ENCODE measurements around the gene AOC1. TPM values are rescaled to one million over a fixed set of nuclear protein-coding genes. Genes with fewer than 3 reads are reported as not detected.

Gene AOC1
- total RNA-seq, 1 experiment from 2014 or later: not detected

GRCh38 chr7:150900675-150901074 is 48.4 kb downstream of the AOC1 start:
- Histone ChIP-seq H2AFZ (ENCODE audit: low read length) (no peak overlapping the region), H3K9ac (ENCODE audit: low read length) (no peak overlapping the region), H3K4me1 (ENCODE audit: insufficient read depth, low read length) (peaks cover 27% of the 10 kb centered on the region), H3K9me3 (ENCODE audit: low read length) (no peaks in the 10 kb centered on the region), H3K27me3 (ENCODE audit: low read length) (no peaks in the 10 kb centered on the region), H4K20me1 (ENCODE audit: low read length) (no peaks in the 10 kb centered on the region), H3K9me2 (replicated peaks; ENCODE audit: low read length) (no peaks in the 10 kb centered on the region), H3K4me3 (ENCODE audit: low read length) (no peak overlapping the region), H3K27ac (ENCODE audit: low read length) (no peak overlapping the region), H3K79me2 (ENCODE audit: low read length) (no peaks in the 10 kb centered on the region), H3K4me2 (ENCODE audit: low read length) (peak overlapping the region; percentile 38; the same call in 1 of the 2 replicates), H3F3A (ENCODE audit: low read length, unreplicated experiment) (no peaks in the 10 kb centered on the region), H3K36me3 (ENCODE audit: low read depth, low read length) (no peaks in the 10 kb centered on the region)
- no peak for DNase-seq
- TF ChIP-seq CTCF (conservative IDR thresholded peaks at IDR 0.05; ENCODE audit: low read depth, low read length) (no peak), EZH2phosphoT487 (IDR thresholded peaks at IDR 0.05; ENCODE audit: borderline replicate concordance, low read length) (no peak), EZH2 (IDR thresholded peaks at IDR 0.05; ENCODE audit: low read length, unreplicated experiment) (no peak)
- intact Hi-C loops (cut with micrococcal nuclease): no loop called here
- CTCF ChIA-PET: interaction anchor here (0.6 kb wide), 1 partner anchor 88 kb away, joined by 3 read pairs; no protein-coding TSS in a partner anchor
- BruUV-seq (replicated peaks): no TSS peak
- ATAC-seq: no peak
- POLR2A ChIA-PET (ENCODE audit: unreplicated experiment): no interaction called here

- ATAC-seq: 0 out of 2 replicates have a peak, but pooled peaks have one; percentile 8
- CTCF ChIA-PET: interaction anchor here (0.5 to 0.6 kb wide), 2 partner anchors 46 to 88 kb away, joined by 3 to 4 read pairs; no protein-coding TSS in a partner anchor
- no TSS peak for BruUV-seq (replicated peaks)
Measured at GRCh38 chr7:150901160-150902035, 49.1 kb downstream of the AOC1 start.

More at GRCh38 chr7:150901160-150902035, 49.1 kb downstream of the AOC1 start:
- DNase-seq: peak; percentile 10
- intact Hi-C loops (cut with micrococcal nuclease): no loop called here
- Histone ChIP-seq H3K4me3 (ENCODE audit: low read length) (no peak overlapping the region), H3K27me3 (ENCODE audit: low read length) (peaks cover 1% of the 10 kb centered on the region; the same call in 1 of the 2 replicates), H3K9ac (ENCODE audit: low read length) (no peak overlapping the region), H3K36me3 (ENCODE audit: low read depth, low read length) (no peaks in the 10 kb centered on the region), H2AFZ (ENCODE audit: low read length) (no peak overlapping the region), H4K20me1 (ENCODE audit: low read length) (no peaks in the 10 kb centered on the region), H3K79me2 (ENCODE audit: low read length) (no peaks in the 10 kb centered on the region), H3K9me2 (replicated peaks; ENCODE audit: low read length) (no peaks in the 10 kb centered on the region), H3K4me1 (ENCODE audit: insufficient read depth, low read length) (peaks cover 27% of the 10 kb centered on the region), H3K4me2 (ENCODE audit: low read length) (peak overlapping the region; percentile 38), H3K9me3 (ENCODE audit: low read length) (no peaks in the 10 kb centered on the region), H3K27ac (ENCODE audit: low read length) (no peak overlapping the region), H3F3A (ENCODE audit: low read length, unreplicated experiment) (no peaks in the 10 kb centered on the region)
- POLR2A ChIA-PET (ENCODE audit: unreplicated experiment): no interaction called here
- TF ChIP-seq EZH2phosphoT487 (IDR thresholded peaks at IDR 0.05; ENCODE audit: borderline replicate concordance, low read length) (no peak), CTCF (conservative IDR thresholded peaks at IDR 0.05; ENCODE audit: low read depth, low read length) (no peak), EZH2 (IDR thresholded peaks at IDR 0.05; ENCODE audit: low read length, unreplicated experiment) (no peak)

Measured in PC-3 (cell line).